HFF-Myc (cell line): ENCODE measurements around the gene ATG5.

Experiments
- DNase-seq: peaks from one replicate; pipeline ENCODE4 v3.0.0-alpha.2; 2011; ENCODE audit warnings: low read depth; ENCODE audit errors: extremely low read depth
- H3K4me3 ChIP-seq: replicated peaks from 2 replicates; pipeline ENCODE4 v1.5.1; 2011; ENCODE audit warnings: low read depth, mild to moderate bottlenecking, control low read depth, low read length
- TF ChIP-seq, protein P1 (sequence below): IDR thresholded peaks from 2 replicates; pipeline ENCODE4 v1.5.1; 2012; ENCODE audit warnings: mild to moderate bottlenecking, low read depth, low read length, control low read depth; ENCODE audit errors: missing control alignments

ATG5 gene

DNA sequence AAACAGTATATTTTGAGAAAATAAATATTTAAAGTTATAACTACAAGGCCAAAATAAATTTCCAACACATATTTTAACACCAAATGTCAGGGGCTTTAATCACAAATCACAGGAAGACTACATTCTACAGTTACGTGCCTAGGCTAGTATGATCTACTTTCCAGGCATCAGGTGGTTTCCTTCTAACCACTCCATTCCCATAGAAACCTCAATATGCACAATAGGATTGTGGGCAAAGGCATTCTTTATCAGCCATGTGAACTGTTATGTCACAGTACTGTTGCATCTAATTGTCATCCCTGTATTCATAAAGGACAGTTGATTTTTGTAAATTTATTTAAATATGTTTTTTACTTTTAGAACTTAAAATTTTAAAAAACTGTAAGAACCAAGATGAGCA, 32.4 kb downstream of the ATG5 start:
- no peak overlapping the region for H3K4me3 ChIP-seq
- TF ChIP-seq, protein P1, sequence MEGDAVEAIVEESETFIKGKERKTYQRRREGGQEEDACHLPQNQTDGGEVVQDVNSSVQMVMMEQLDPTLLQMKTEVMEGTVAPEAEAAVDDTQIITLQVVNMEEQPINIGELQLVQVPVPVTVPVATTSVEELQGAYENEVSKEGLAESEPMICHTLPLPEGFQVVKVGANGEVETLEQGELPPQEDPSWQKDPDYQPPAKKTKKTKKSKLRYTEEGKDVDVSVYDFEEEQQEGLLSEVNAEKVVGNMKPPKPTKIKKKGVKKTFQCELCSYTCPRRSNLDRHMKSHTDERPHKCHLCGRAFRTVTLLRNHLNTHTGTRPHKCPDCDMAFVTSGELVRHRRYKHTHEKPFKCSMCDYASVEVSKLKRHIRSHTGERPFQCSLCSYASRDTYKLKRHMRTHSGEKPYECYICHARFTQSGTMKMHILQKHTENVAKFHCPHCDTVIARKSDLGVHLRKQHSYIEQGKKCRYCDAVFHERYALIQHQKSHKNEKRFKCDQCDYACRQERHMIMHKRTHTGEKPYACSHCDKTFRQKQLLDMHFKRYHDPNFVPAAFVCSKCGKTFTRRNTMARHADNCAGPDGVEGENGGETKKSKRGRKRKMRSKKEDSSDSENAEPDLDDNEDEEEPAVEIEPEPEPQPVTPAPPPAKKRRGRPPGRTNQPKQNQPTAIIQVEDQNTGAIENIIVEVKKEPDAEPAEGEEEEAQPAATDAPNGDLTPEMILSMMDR = no peak
- DNase-seq = no peak

- DNase-seq = no peak
- TF ChIP-seq, protein P1 = no peak
Measured at GRCh38 chr6:106290954-106291353, 34.6 kb downstream of the ATG5 start.

GRCh38 chr6:106290032-106290431, 35.5 kb downstream of the ATG5 start:
- TF ChIP-seq, protein P1 = no peak
- H3K4me3 ChIP-seq = no peak overlapping the region
- DNase-seq = no peak

More at GRCh38 chr6:106290954-106291353, 34.6 kb downstream of the ATG5 start:
- no peak overlapping the region for H3K4me3 ChIP-seq

- DNase-seq = no peak
- TF ChIP-seq, protein P1 = no peak
Measured at GRCh38 chr6:106287215-106287614, 38.3 kb downstream of the ATG5 start.

GRCh38 chr6:106286746-106287145, 38.8 kb downstream of the ATG5 start:
- H3K4me3 ChIP-seq = no peak overlapping the region
- TF ChIP-seq, protein P1 = no peak
- no peak for DNase-seq

More at GRCh38 chr6:106287215-106287614, 38.3 kb downstream of the ATG5 start:
- H3K4me3 ChIP-seq = no peak overlapping the region

GRCh38 chr6:106283481-106283880, 42.1 kb downstream of the ATG5 start:
- H3K4me3 ChIP-seq = no peak overlapping the region
- DNase-seq = no peak
- TF ChIP-seq, protein P1 = no peak

GRCh38 chr6:106281661-106282060, 43.9 kb downstream of the ATG5 start:
- H3K4me3 ChIP-seq = no peak overlapping the region
- TF ChIP-seq, protein P1 = no peak

More at GRCh38 chr6:106281661-106282060, 43.9 kb downstream of the ATG5 start:
- DNase-seq = no peak
